ENCODE measurements around the gene GSTM5. TPM values are rescaled to one million over a fixed set of nuclear protein-coding genes. Genes with fewer than 3 reads are reported as not detected.
A peak's percentile ranks its signal among the peaks of the same experiment; 100 is the strongest.
"Not testable (repeated sequence)": the region's sequence is repeated elsewhere in the genome, so short reads cannot be mapped to it uniquely, and the experiment has no call there.

GSTM5 gene
- total and polyA plus RNA-seq, 4 experiments from 2014 or later: not detected

- no peaks in the 10 kb centered on the region for H3K4me1 ChIP-seq (ENCODE audit: insufficient read depth, low read length)
- DNase-seq: no peak
- no peaks in the 10 kb centered on the region for H3K9me3 ChIP-seq (ENCODE audit: control insufficient read depth in 1 of 2, low read length in 2 of 2)
- H3K36me3 ChIP-seq (ENCODE audit: insufficient read depth, low read length): no peaks in the 10 kb centered on the region
- no peak overlapping the region for H3K4me3 ChIP-seq (ENCODE audit: low read length in 2 of 2)
- no peaks in the 10 kb centered on the region for H3K4me1 Mint-ChIP-seq
- H3K27me3 Mint-ChIP-seq: peaks cover 7 to 20% of the 10 kb centered on the region in 2 donors
- POLR2A ChIA-PET (ENCODE audit: partially characterized antibody): no interaction called here
- CTCF ChIA-PET (ENCODE audit: partially characterized antibody): interaction anchor here (0.6 to 1.2 kb wide), 4 partner anchors 28 to 109 kb away, joined by 3 to 4 read pairs (median 3); no protein-coding TSS in a partner anchor
- H3K36me3 Mint-ChIP-seq: peaks cover 0 to 4% of the 10 kb centered on the region in 2 donors
- peaks cover 8% of the 10 kb centered on the region for H3K27me3 ChIP-seq (ENCODE audit: insufficient read depth, low read length)
- peaks cover 0 to 4% (median 0%) of the 10 kb centered on the region in 8 donors for H3K9me3 Mint-ChIP-seq
- H3K4me3 Mint-ChIP-seq: no peak overlapping the region
- H3K27ac ChIP-seq (ENCODE audit: low read depth, low read length): no peak overlapping the region
- no peak overlapping the region for H3K27ac Mint-ChIP-seq
- intact Hi-C loops (cut with micrococcal nuclease): no loop called here
These were observed 37.2 kb downstream of the GSTM5 start for GRCh38 chr1:109749221-109749620.

- Mint-ChIP-seq H3K9me3 (peaks cover 0 to 4% (median 0%) of the 10 kb centered on the region in 8 donors), H3K27me3 (peaks cover 7 to 18% of the 10 kb centered on the region in 2 donors), H3K27ac (no peak overlapping the region), H3K4me1 (no peaks in the 10 kb centered on the region), H3K36me3 (peaks cover 0 to 4% of the 10 kb centered on the region in 2 donors), H3K4me3 (no peak overlapping the region)
- Histone ChIP-seq H3K27me3 (ENCODE audit: insufficient read depth, low read length) (peaks cover 8% of the 10 kb centered on the region), H3K36me3 (ENCODE audit: insufficient read depth, low read length) (no peaks in the 10 kb centered on the region), H3K4me1 (ENCODE audit: insufficient read depth, low read length) (no peaks in the 10 kb centered on the region), H3K9me3 (ENCODE audit: control insufficient read depth in 1 of 2, low read length in 2 of 2) (no peaks in the 10 kb centered on the region), H3K4me3 (ENCODE audit: low read length in 2 of 2) (no peak overlapping the region), H3K27ac (ENCODE audit: low read depth, low read length) (no peak overlapping the region)
- DNase-seq: no peak
- intact Hi-C loops (cut with micrococcal nuclease): no loop called here
- ChIA-PET POLR2A (ENCODE audit: partially characterized antibody) (no interaction called here), CTCF (ENCODE audit: partially characterized antibody) (interaction anchor here (1.2 kb wide), 1 partner anchor 110 kb away, joined by 3 read pairs; no protein-coding TSS in a partner anchor)
These were observed 38.3 kb downstream of the GSTM5 start for GRCh38 chr1:109750241-109750882.

GRCh38 chr1:109750920-109751319 is 38.9 kb downstream of the GSTM5 start:
- Mint-ChIP-seq H3K4me1 (no peaks in the 10 kb centered on the region), H3K36me3 (peaks cover 0 to 4% of the 10 kb centered on the region in 2 donors), H3K9me3 (peaks cover 0 to 4% (median 0%) of the 10 kb centered on the region in 8 donors), H3K4me3 (no peak overlapping the region), H3K27me3 (peaks cover 7 to 18% of the 10 kb centered on the region in 2 donors), H3K27ac (no peak overlapping the region)
- intact Hi-C loops (cut with micrococcal nuclease): no loop called here
- H3K4me3 ChIP-seq (ENCODE audit: low read length in 2 of 2): no peak overlapping the region
- no peak for DNase-seq
- CTCF ChIA-PET (ENCODE audit: partially characterized antibody): no interaction called here
- no peaks in the 10 kb centered on the region for H3K4me1 ChIP-seq (ENCODE audit: insufficient read depth, low read length)
- peaks cover 8% of the 10 kb centered on the region for H3K27me3 ChIP-seq (ENCODE audit: insufficient read depth, low read length)
- H3K9me3 ChIP-seq (ENCODE audit: control insufficient read depth in 1 of 2, low read length in 2 of 2): no peaks in the 10 kb centered on the region
- H3K27ac ChIP-seq (ENCODE audit: low read depth, low read length): no peak overlapping the region
- POLR2A ChIA-PET (ENCODE audit: partially characterized antibody): no interaction called here
- H3K36me3 ChIP-seq (ENCODE audit: insufficient read depth, low read length): no peaks in the 10 kb centered on the region

- no peak for DNase-seq
- ChIA-PET CTCF (ENCODE audit: partially characterized antibody) (interaction anchor here (0.8 kb wide), 1 partner anchor 233 kb away, joined by 3 read pairs; the partner anchor contains the start of gene AHCYL1), POLR2A (ENCODE audit: partially characterized antibody) (no interaction called here)
- H3K27ac ChIP-seq (ENCODE audit: low read depth, low read length): no peak overlapping the region
- no peaks in the 10 kb centered on the region for H3K4me1 ChIP-seq (ENCODE audit: insufficient read depth, low read length)
- Mint-ChIP-seq H3K4me3 (no peak overlapping the region), H3K27me3 (peaks cover 4 to 16% of the 10 kb centered on the region in 2 donors), H3K4me1 (no peaks in the 10 kb centered on the region), H3K27ac (no peak overlapping the region), H3K9me3 (peaks cover 0 to 4% (median 0%) of the 10 kb centered on the region in 8 donors), H3K36me3 (peaks cover 0 to 4% of the 10 kb centered on the region in 2 donors)
- H3K4me3 ChIP-seq (ENCODE audit: low read length in 2 of 2): no peak overlapping the region
- intact Hi-C loops (cut with micrococcal nuclease): no loop called here
- H3K36me3 ChIP-seq (ENCODE audit: insufficient read depth, low read length): no peaks in the 10 kb centered on the region
- H3K27me3 ChIP-seq (ENCODE audit: insufficient read depth, low read length): peaks cover 8% of the 10 kb centered on the region
- no peaks in the 10 kb centered on the region for H3K9me3 ChIP-seq (ENCODE audit: control insufficient read depth in 1 of 2, low read length in 2 of 2)
These were observed 39.6 kb downstream of the GSTM5 start for GRCh38 chr1:109751531-109752260.

GRCh38 chr1:109754738-109755137 is 42.7 kb downstream of the GSTM5 start:
- Histone ChIP-seq H3K27ac (ENCODE audit: low read depth, low read length) (no peak overlapping the region), H3K4me3 (ENCODE audit: low read length in 2 of 2) (no peak overlapping the region), H3K4me1 (ENCODE audit: insufficient read depth, low read length) (no peaks in the 10 kb centered on the region), H3K36me3 (ENCODE audit: insufficient read depth, low read length) (no peaks in the 10 kb centered on the region), H3K27me3 (ENCODE audit: insufficient read depth, low read length) (peaks cover 5% of the 10 kb centered on the region), H3K9me3 (ENCODE audit: control insufficient read depth in 1 of 2, low read length in 2 of 2) (no peaks in the 10 kb centered on the region)
- intact Hi-C loops (cut with micrococcal nuclease): no loop called here
- CTCF ChIA-PET (ENCODE audit: partially characterized antibody): interaction anchor here (1.4 to 1.8 kb wide), 4 partner anchors 21 to 230 kb away, joined by 3 to 10 read pairs (median 4); partner anchors contain the start of gene AHCYL1
- H3K4me3 Mint-ChIP-seq: no peak overlapping the region
- POLR2A ChIA-PET (ENCODE audit: partially characterized antibody): no interaction called here
- H3K36me3 Mint-ChIP-seq: no peaks in the 10 kb centered on the region
- no peak overlapping the region for H3K27ac Mint-ChIP-seq
- H3K27me3 Mint-ChIP-seq: peaks cover 0 to 9% of the 10 kb centered on the region in 2 donors
- H3K9me3 Mint-ChIP-seq: no peaks in the 10 kb centered on the region
- H3K4me1 Mint-ChIP-seq: no peaks in the 10 kb centered on the region
- DNase-seq: no peak

- H3K4me1 Mint-ChIP-seq: not testable (repeated sequence)
These were observed 44.3 kb downstream of the GSTM5 start for GRCh38 chr1:109756325-109756724.

GRCh38 chr1:109756848-109757521 is 44.9 kb downstream of the GSTM5 start:
- Histone ChIP-seq H3K36me3 (ENCODE audit: insufficient read depth, low read length) (no peaks in the 10 kb centered on the region), H3K4me1 (ENCODE audit: insufficient read depth, low read length) (no peaks in the 10 kb centered on the region), H3K4me3 (ENCODE audit: low read length in 2 of 2) (no peak overlapping the region), H3K27me3 (ENCODE audit: insufficient read depth, low read length) (peaks cover 5% of the 10 kb centered on the region), H3K27ac (ENCODE audit: low read depth, low read length) (no peak overlapping the region), H3K9me3 (ENCODE audit: control insufficient read depth in 1 of 2, low read length in 2 of 2) (no peaks in the 10 kb centered on the region)
- intact Hi-C loops (cut with micrococcal nuclease): no loop called here
- peak overlapping the region in 1 of 7 donors; percentile 59 for H3K27ac Mint-ChIP-seq
- no peaks in the 10 kb centered on the region for H3K4me1 Mint-ChIP-seq
- peaks cover 0 to 2% of the 10 kb centered on the region in 2 donors for H3K27me3 Mint-ChIP-seq
- no peak for DNase-seq
- H3K9me3 Mint-ChIP-seq: no peaks in the 10 kb centered on the region
- no peaks in the 10 kb centered on the region for H3K36me3 Mint-ChIP-seq
- no peak overlapping the region for H3K4me3 Mint-ChIP-seq
- ChIA-PET POLR2A (ENCODE audit: partially characterized antibody) (no interaction called here), CTCF (ENCODE audit: partially characterized antibody) (interaction anchor here (1.1 to 2.3 kb wide), 2 partner anchors 117 to 227 kb away, joined by 3 to 6 read pairs; partner anchors contain the start of gene AHCYL1)

More at GRCh38 chr1:109756325-109756724, 44.3 kb downstream of the GSTM5 start:
- H3K4me3 Mint-ChIP-seq; H3K27ac ChIP-seq (ENCODE audit: low read depth, low read length); DNase-seq; intact Hi-C loops (cut with micrococcal nuclease); H3K36me3 Mint-ChIP-seq; H3K4me3 ChIP-seq (ENCODE audit: low read length in 2 of 2); H3K9me3 ChIP-seq (ENCODE audit: control insufficient read depth in 1 of 2, low read length in 2 of 2); H3K27me3 Mint-ChIP-seq; H3K9me3 Mint-ChIP-seq; H3K27me3 ChIP-seq (ENCODE audit: insufficient read depth, low read length); POLR2A ChIA-PET (ENCODE audit: partially characterized antibody); H3K36me3 ChIP-seq (ENCODE audit: insufficient read depth, low read length); H3K27ac Mint-ChIP-seq; H3K4me1 ChIP-seq (ENCODE audit: insufficient read depth, low read length): not testable (repeated sequence)
- CTCF ChIA-PET (ENCODE audit: partially characterized antibody): interaction anchor here (1.3 to 2.3 kb wide), 3 partner anchors 18 to 228 kb away, joined by 3 to 6 read pairs (median 3); partner anchors contain the start of gene AHCYL1
